GM23338 (cell line): Measurements from ENCODE around the gene GAREM1. TPM values are rescaled to one million over a fixed set of nuclear protein-coding genes. Genes with fewer than 3 reads are reported as not detected.

Experiments used
- ATAC-seq: fragments of 200-7000 bp; cut with Tn5 transposase; 3 replicates; pipeline ENCODE4 v1.9.1; 2020
- DNase-seq: peaks from one replicate; pipeline ENCODE4 v3.0.0-alpha.2; 2015; ENCODE audit warnings: low spot score
- H2AFZ ChIP-seq: fragments of 200-600 bp; sonication (generic); 2 replicates; pipeline ENCODE4 v1.8.0; 2016; ENCODE audit warnings: antibody characterized with exemption, mild to moderate bottlenecking, moderate library complexity
- H3F3A ChIP-seq: fragments of 200-600 bp; sonication (generic); replicated peaks from 2 replicates; pipeline ENCODE4 v1.8.0; 2017; ENCODE audit warnings: antibody characterized with exemption, mixed run types, low read depth
- H3K27ac ChIP-seq: fragments of 200-600 bp; sonication (generic); 2 replicates; pipeline ENCODE4 v1.6.1; 2016; ENCODE audit warnings: low read depth
- H3K27me3 ChIP-seq: fragments of 200-600 bp; sonication (generic); 2 replicates; pipeline ENCODE4 v1.8.0; 2016; ENCODE audit warnings: mild to moderate bottlenecking, mixed run types, moderate library complexity; ENCODE audit not compliant: insufficient read depth
- H3K36me3 ChIP-seq: fragments of 200-600 bp; sonication (generic); 2 replicates; pipeline ENCODE4 v1.8.0; 2016; ENCODE audit warnings: mild to moderate bottlenecking; ENCODE audit not compliant: insufficient read depth
- H3K4me1 ChIP-seq: fragments of 200-600 bp; sonication (generic); 2 replicates; pipeline ENCODE4 v1.8.0; 2016; ENCODE audit warnings: mild to moderate bottlenecking, moderate library complexity; ENCODE audit not compliant: insufficient read depth
- H3K4me2 ChIP-seq: fragments of 200-600 bp; sonication (generic); 2 replicates; pipeline ENCODE4 v1.7.1; 2017; ENCODE audit warnings: mixed run types
- H3K4me3 ChIP-seq: fragments of 200-600 bp; sonication (generic); 2 replicates; pipeline ENCODE4 v1.6.1; 2016; ENCODE audit warnings: mixed run types
- H3K79me2 ChIP-seq: fragments of 200-600 bp; sonication (generic); replicated peaks from 2 replicates; pipeline ENCODE4 v1.8.0; 2017; ENCODE audit warnings: mild to moderate bottlenecking; ENCODE audit not compliant: insufficient read depth
- H3K9me2 ChIP-seq: fragments of 200-600 bp; sonication (generic); 2 replicates; pipeline ENCODE4 v1.8.0; 2017; ENCODE audit not compliant: insufficient read depth
- H4K20me1 ChIP-seq: fragments of 200-600 bp; sonication (generic); replicated peaks from 2 replicates; pipeline ENCODE4 v1.8.0; 2017; ENCODE audit warnings: mild to moderate bottlenecking; ENCODE audit not compliant: insufficient read depth
- H3K27ac Mint-ChIP-seq: 2 replicates; pipeline ENCODE4 v1.8.0; 2020; ENCODE audit warnings: inconsistent platforms, mild to moderate bottlenecking, moderate library complexity, mixed read lengths
- H3K27me3 Mint-ChIP-seq: 3 replicates; pipeline ENCODE4 v1.8.0; 2022; ENCODE audit warnings: low read depth, mild to moderate bottlenecking, moderate library complexity, mixed read lengths, inconsistent platforms; ENCODE audit not compliant: insufficient read depth, poor library complexity
- H3K36me3 Mint-ChIP-seq: 3 replicates; pipeline ENCODE4 v1.8.0; 2021; ENCODE audit warnings: low read depth, mild to moderate bottlenecking, inconsistent platforms, moderate library complexity, mixed read lengths
- H3K4me1 Mint-ChIP-seq: 3 replicates; pipeline ENCODE4 v1.8.0; 2020; ENCODE audit warnings: mild to moderate bottlenecking, inconsistent platforms, mixed read lengths
- H3K4me3 Mint-ChIP-seq: 3 replicates; pipeline ENCODE4 v1.8.0; 2021; ENCODE audit warnings: moderate library complexity, mild to moderate bottlenecking, inconsistent platforms, mixed read lengths
- H3K9me3 Mint-ChIP-seq: 3 replicates; pipeline ENCODE4 v1.8.0; 2020; ENCODE audit warnings: moderate library complexity, mild to moderate bottlenecking, inconsistent platforms, mixed read lengths
- CREB1 ChIP-seq: fragments of 250-450 bp; sonication (Bioruptor Pico); IDR thresholded peaks from 2 replicates; pipeline ENCODE4 v1.5.0; 2020; ENCODE audit warnings: low read depth, mild to moderate bottlenecking, moderate library complexity
- EZH2 ChIP-seq: fragments of 200-600 bp; sonication (generic); IDR thresholded peaks from one replicate; pipeline ENCODE4 v1.8.0; 2017; ENCODE audit warnings: antibody characterized with exemption, mild to moderate bottlenecking, low read depth; ENCODE audit not compliant: unreplicated experiment
- EZH2phosphoT487 ChIP-seq: fragments of 200-600 bp; sonication (generic); IDR thresholded peaks from one replicate; pipeline ENCODE4 v1.8.1; 2018; ENCODE audit warnings: antibody characterized with exemption; ENCODE audit not compliant: unreplicated experiment
- JUNB ChIP-seq: IDR thresholded peaks from one replicate; pipeline ENCODE4 v1.6.1; 2016; ENCODE audit warnings: antibody characterized with exemption; ENCODE audit not compliant: unreplicated experiment
- NANOG ChIP-seq: IDR thresholded peaks from 2 replicates; pipeline ENCODE4 v1.6.1; 2016; ENCODE audit warnings: antibody characterized with exemption, borderline replicate concordance
- POLR2AphosphoS5 ChIP-seq: IDR thresholded peaks from 2 replicates; pipeline ENCODE4 v1.6.1; 2016; ENCODE audit warnings: antibody characterized with exemption, low read depth
- STAT1 ChIP-seq: IDR thresholded peaks from one replicate; pipeline ENCODE4 v1.6.1; 2016; ENCODE audit warnings: antibody characterized with exemption; ENCODE audit not compliant: unreplicated experiment
- ZNF114 ChIP-seq: fragments of 250-450 bp; sonication (Bioruptor Pico); IDR thresholded peaks from 2 replicates; pipeline ENCODE4 v1.5.0; 2020; ENCODE audit warnings: mild to moderate bottlenecking, moderate library complexity
- ZNF331 ChIP-seq: fragments of 250-450 bp; sonication (Bioruptor Pico); IDR thresholded peaks from 2 replicates; pipeline ENCODE4 v1.5.0; 2020; ENCODE audit warnings: low read depth, mild to moderate bottlenecking, moderate library complexity
- polyA plus RNA-seq: library from polyadenylated mRNA; unstranded; fragments of >200 nt; fragmentation: Nextera tagmentation; extraction: Ambion mirVana; gene quantifications from 2 replicates; pipeline ENCODE4 v1.2.1, GENCODE V29; 2016
- total RNA-seq: library from RNA; depleted of rRNA; stranded (reverse); fragments of >200 nt; shearing (Covaris generic); gene quantifications from 2 replicates; pipeline ENCODE4 v1.2.3, GENCODE V29; 2014
- TF ChIP-seq, protein P1 (sequence below), 2 experiments: fragments of 200-600 bp in 1 of 2; sonication (generic) in 1 of 2; conservative IDR thresholded peaks; 2 replicates each; pipeline versions ENCODE4 v1.5.1 to v1.6.1; 2016 to 2017; ENCODE audit warnings: antibody characterized with exemption in 2 of 2, low read depth in 2 of 2, mild to moderate bottlenecking in 2 of 2, moderate library complexity in 1 of 2
- TF ChIP-seq, protein P2 (sequence below): fragments of 250-450 bp; sonication (Bioruptor Pico); IDR thresholded peaks from 2 replicates; pipeline ENCODE4 v1.5.0; 2020; ENCODE audit warnings: mild to moderate bottlenecking, moderate library complexity
- TF ChIP-seq, protein P3 (sequence below): IDR thresholded peaks from one replicate; pipeline ENCODE4 v1.6.1; 2018; ENCODE audit warnings: antibody characterized with exemption; ENCODE audit not compliant: unreplicated experiment
- TF ChIP-seq, protein P4 (sequence below): IDR thresholded peaks from 2 replicates; pipeline ENCODE4 v1.6.1; 2016; ENCODE audit warnings: antibody characterized with exemption

The GAREM1 gene
- total and polyA plus RNA-seq, 2 experiments from 2014 or later, result 2.7 to 6.0 TPM

GRCh38 chr18:32303400-32303799, 167.3 kb downstream of the GAREM1 start:
- no peaks in the 10 kb centered on the region for H3K36me3 Mint-ChIP-seq

More at GRCh38 chr18:32303400-32303799, 167.3 kb downstream of the GAREM1 start:
- no peak for ATAC-seq
- DNase-seq, result no peak
- no peaks in the 10 kb centered on the region for H3K27me3 Mint-ChIP-seq
- Histone ChIP-seq H3K27ac (no peak overlapping the region), H3K4me2 (no peak overlapping the region), H2AFZ (no peak overlapping the region), H3K79me2 (no peaks in the 10 kb centered on the region), H3K27me3 (no peaks in the 10 kb centered on the region), H4K20me1 (no peaks in the 10 kb centered on the region; the same call in 1 of the 2 replicates), H3F3A (no peaks in the 10 kb centered on the region), H3K36me3 (no peaks in the 10 kb centered on the region), H3K4me1 (no peaks in the 10 kb centered on the region), H3K9me2 (no peaks in the 10 kb centered on the region), H3K4me3 (no peak overlapping the region)
- TF ChIP-seq JUNB, result no peak
- no peak for TF ChIP-seq NANOG
- TF ChIP-seq POLR2AphosphoS5, result no peak
- TF ChIP-seq, protein P1, sequence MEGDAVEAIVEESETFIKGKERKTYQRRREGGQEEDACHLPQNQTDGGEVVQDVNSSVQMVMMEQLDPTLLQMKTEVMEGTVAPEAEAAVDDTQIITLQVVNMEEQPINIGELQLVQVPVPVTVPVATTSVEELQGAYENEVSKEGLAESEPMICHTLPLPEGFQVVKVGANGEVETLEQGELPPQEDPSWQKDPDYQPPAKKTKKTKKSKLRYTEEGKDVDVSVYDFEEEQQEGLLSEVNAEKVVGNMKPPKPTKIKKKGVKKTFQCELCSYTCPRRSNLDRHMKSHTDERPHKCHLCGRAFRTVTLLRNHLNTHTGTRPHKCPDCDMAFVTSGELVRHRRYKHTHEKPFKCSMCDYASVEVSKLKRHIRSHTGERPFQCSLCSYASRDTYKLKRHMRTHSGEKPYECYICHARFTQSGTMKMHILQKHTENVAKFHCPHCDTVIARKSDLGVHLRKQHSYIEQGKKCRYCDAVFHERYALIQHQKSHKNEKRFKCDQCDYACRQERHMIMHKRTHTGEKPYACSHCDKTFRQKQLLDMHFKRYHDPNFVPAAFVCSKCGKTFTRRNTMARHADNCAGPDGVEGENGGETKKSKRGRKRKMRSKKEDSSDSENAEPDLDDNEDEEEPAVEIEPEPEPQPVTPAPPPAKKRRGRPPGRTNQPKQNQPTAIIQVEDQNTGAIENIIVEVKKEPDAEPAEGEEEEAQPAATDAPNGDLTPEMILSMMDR (conservative IDR thresholded peaks at IDR 0.05; ENCODE audit: low read depth in 2 of 2), result no peak
- TF ChIP-seq, protein P2, sequence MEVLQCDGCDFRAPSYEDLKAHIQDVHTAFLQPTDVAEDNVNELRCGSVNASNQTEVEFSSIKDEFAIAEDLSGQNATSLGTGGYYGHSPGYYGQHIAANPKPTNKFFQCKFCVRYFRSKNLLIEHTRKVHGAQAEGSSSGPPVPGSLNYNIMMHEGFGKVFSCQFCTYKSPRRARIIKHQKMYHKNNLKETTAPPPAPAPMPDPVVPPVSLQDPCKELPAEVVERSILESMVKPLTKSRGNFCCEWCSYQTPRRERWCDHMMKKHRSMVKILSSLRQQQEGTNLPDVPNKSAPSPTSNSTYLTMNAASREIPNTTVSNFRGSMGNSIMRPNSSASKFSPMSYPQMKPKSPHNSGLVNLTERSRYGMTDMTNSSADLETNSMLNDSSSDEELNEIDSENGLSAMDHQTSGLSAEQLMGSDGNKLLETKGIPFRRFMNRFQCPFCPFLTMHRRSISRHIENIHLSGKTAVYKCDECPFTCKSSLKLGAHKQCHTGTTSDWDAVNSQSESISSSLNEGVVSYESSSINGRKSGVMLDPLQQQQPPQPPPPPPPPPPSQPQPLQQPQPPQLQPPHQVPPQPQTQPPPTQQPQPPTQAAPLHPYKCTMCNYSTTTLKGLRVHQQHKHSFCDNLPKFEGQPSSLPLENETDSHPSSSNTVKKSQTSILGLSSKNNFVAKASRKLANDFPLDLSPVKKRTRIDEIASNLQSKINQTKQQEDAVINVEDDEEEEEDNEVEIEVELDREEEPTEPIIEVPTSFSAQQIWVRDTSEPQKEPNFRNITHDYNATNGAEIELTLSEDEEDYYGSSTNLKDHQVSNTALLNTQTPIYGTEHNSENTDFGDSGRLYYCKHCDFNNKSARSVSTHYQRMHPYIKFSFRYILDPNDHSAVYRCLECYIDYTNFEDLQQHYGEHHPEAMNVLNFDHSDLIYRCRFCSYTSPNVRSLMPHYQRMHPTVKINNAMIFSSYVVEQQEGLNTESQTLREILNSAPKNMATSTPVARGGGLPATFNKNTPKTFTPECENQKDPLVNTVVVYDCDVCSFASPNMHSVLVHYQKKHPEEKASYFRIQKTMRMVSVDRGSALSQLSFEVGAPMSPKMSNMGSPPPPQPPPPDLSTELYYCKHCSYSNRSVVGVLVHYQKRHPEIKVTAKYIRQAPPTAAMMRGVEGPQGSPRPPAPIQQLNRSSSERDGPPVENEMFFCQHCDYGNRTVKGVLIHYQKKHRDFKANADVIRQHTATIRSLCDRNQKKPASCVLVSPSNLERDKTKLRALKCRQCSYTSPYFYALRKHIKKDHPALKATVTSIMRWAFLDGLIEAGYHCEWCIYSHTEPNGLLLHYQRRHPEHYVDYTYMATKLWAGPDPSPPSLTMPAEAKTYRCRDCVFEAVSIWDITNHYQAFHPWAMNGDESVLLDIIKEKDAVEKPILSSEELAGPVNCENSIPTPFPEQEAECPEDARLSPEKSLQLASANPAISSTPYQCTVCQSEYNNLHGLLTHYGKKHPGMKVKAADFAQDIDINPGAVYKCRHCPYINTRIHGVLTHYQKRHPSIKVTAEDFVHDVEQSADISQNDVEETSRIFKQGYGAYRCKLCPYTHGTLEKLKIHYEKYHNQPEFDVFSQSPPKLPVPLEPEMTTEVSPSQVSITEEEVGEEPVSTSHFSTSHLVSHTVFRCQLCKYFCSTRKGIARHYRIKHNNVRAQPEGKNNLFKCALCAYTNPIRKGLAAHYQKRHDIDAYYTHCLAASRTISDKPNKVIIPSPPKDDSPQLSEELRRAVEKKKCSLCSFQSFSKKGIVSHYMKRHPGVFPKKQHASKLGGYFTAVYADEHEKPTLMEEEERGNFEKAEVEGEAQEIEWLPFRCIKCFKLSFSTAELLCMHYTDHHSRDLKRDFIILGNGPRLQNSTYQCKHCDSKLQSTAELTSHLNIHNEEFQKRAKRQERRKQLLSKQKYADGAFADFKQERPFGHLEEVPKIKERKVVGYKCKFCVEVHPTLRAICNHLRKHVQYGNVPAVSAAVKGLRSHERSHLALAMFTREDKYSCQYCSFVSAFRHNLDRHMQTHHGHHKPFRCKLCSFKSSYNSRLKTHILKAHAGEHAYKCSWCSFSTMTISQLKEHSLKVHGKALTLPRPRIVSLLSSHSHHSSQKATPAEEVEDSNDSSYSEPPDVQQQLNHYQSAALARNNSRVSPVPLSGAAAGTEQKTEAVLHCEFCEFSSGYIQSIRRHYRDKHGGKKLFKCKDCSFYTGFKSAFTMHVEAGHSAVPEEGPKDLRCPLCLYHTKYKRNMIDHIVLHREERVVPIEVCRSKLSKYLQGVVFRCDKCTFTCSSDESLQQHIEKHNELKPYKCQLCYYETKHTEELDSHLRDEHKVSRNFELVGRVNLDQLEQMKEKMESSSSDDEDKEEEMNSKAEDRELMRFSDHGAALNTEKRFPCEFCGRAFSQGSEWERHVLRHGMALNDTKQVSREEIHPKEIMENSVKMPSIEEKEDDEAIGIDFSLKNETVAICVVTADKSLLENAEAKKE (CRISPR knock-in tag), result no peak
- no peak for TF ChIP-seq CREB1 (CRISPR knock-in tag)
- TF ChIP-seq EZH2, result no peak
- TF ChIP-seq ZNF114 (CRISPR knock-in tag), result no peak
- TF ChIP-seq ZNF331 (CRISPR knock-in tag), result no peak
- TF ChIP-seq, protein P3, sequence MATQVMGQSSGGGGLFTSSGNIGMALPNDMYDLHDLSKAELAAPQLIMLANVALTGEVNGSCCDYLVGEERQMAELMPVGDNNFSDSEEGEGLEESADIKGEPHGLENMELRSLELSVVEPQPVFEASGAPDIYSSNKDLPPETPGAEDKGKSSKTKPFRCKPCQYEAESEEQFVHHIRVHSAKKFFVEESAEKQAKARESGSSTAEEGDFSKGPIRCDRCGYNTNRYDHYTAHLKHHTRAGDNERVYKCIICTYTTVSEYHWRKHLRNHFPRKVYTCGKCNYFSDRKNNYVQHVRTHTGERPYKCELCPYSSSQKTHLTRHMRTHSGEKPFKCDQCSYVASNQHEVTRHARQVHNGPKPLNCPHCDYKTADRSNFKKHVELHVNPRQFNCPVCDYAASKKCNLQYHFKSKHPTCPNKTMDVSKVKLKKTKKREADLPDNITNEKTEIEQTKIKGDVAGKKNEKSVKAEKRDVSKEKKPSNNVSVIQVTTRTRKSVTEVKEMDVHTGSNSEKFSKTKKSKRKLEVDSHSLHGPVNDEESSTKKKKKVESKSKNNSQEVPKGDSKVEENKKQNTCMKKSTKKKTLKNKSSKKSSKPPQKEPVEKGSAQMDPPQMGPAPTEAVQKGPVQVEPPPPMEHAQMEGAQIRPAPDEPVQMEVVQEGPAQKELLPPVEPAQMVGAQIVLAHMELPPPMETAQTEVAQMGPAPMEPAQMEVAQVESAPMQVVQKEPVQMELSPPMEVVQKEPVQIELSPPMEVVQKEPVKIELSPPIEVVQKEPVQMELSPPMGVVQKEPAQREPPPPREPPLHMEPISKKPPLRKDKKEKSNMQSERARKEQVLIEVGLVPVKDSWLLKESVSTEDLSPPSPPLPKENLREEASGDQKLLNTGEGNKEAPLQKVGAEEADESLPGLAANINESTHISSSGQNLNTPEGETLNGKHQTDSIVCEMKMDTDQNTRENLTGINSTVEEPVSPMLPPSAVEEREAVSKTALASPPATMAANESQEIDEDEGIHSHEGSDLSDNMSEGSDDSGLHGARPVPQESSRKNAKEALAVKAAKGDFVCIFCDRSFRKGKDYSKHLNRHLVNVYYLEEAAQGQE, result no peak
- TF ChIP-seq STAT1, result no peak
- TF ChIP-seq EZH2phosphoT487, result no peak
- TF ChIP-seq, protein P4, sequence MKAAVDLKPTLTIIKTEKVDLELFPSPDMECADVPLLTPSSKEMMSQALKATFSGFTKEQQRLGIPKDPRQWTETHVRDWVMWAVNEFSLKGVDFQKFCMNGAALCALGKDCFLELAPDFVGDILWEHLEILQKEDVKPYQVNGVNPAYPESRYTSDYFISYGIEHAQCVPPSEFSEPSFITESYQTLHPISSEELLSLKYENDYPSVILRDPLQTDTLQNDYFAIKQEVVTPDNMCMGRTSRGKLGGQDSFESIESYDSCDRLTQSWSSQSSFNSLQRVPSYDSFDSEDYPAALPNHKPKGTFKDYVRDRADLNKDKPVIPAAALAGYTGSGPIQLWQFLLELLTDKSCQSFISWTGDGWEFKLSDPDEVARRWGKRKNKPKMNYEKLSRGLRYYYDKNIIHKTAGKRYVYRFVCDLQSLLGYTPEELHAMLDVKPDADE, result no peak
- H3K9me3 Mint-ChIP-seq, result no peaks in the 10 kb centered on the region; the same call in 2 of the 3 replicates
- H3K4me3 Mint-ChIP-seq, result no peak overlapping the region
- no peaks in the 10 kb centered on the region for H3K4me1 Mint-ChIP-seq
- no peak overlapping the region for H3K27ac Mint-ChIP-seq
